Astrocyte (in vitro differentiated cells and primary cell): Measurements from ENCODE around the gene KRT36. TPM values are rescaled to one million over a fixed set of nuclear protein-coding genes. Genes with fewer than 3 reads are reported as not detected.

Experiments
- DNase-seq: peaks from one replicate; pipeline ENCODE4 v3.0.0-alpha.2; 2010; ENCODE audit warnings: low read depth
- FAIRE-seq: peaks from 2 replicates; lab custom pipeline; 2011; peaks lifted over from hg19 to GRCh38; lab: Jason Lieb, UNC
- H2AFZ ChIP-seq: 2 replicates; pipeline ENCODE4 v1.6.0; 2012; ENCODE audit warnings: low read depth, low read length, inconsistent platforms
- H3K27ac ChIP-seq: 2 replicates; pipeline ENCODE4 v1.5.1; 2011; ENCODE audit warnings: low read depth, low read length, inconsistent platforms
- H3K27me3 ChIP-seq: 2 replicates; pipeline ENCODE4 v1.6.0; 2011; ENCODE audit warnings: low read length, inconsistent platforms; ENCODE audit not compliant: insufficient read depth
- H3K36me3 ChIP-seq: 2 replicates; pipeline ENCODE4 v1.5.1; 2011; ENCODE audit warnings: low read length, inconsistent platforms; ENCODE audit not compliant: insufficient read depth
- H3K4me1 ChIP-seq: 2 replicates; pipeline ENCODE4 v1.5.1; 2011; ENCODE audit warnings: low read length, inconsistent platforms; ENCODE audit not compliant: insufficient read depth
- H3K4me2 ChIP-seq: 2 replicates; pipeline ENCODE4 v1.6.0; 2012; ENCODE audit warnings: low read length, inconsistent platforms
- H3K4me3 ChIP-seq: 2 replicates; pipeline ENCODE4 v1.5.1; 2011; ENCODE audit warnings: low read depth, mild to moderate bottlenecking, low read length, inconsistent platforms; ENCODE audit not compliant: insufficient read depth
- H3K79me2 ChIP-seq: 2 replicates; pipeline ENCODE4 v1.6.0; 2012; ENCODE audit warnings: mild to moderate bottlenecking, low read length, inconsistent platforms; ENCODE audit not compliant: insufficient read depth
- H3K9ac ChIP-seq: 2 replicates; pipeline ENCODE4 v1.6.0; 2012; ENCODE audit warnings: mild to moderate bottlenecking, low read length, inconsistent platforms
- H3K9me3 ChIP-seq: 2 replicates; pipeline ENCODE4 v1.5.1; 2012; ENCODE audit warnings: low read depth, mild to moderate bottlenecking, low read length, inconsistent platforms; ENCODE audit not compliant: insufficient read depth
- H4K20me1 ChIP-seq: 2 replicates; pipeline ENCODE4 v1.6.0; 2012; ENCODE audit warnings: low read length, inconsistent platforms; ENCODE audit not compliant: insufficient read depth
- H3K27ac Mint-ChIP-seq: one replicate; pipeline ENCODE4 v1.8.0; 2021; ENCODE audit warnings: mild to moderate bottlenecking, mixed read lengths; ENCODE audit not compliant: unreplicated experiment
- H3K27me3 Mint-ChIP-seq: one replicate; pipeline ENCODE4 v1.8.0; 2021; ENCODE audit warnings: low read depth, mixed read lengths; ENCODE audit not compliant: unreplicated experiment
- H3K36me3 Mint-ChIP-seq: one replicate; pipeline ENCODE4 v1.8.0; 2021; ENCODE audit warnings: low read depth, mixed read lengths; ENCODE audit not compliant: unreplicated experiment
- H3K4me1 Mint-ChIP-seq: one replicate; pipeline ENCODE4 v1.8.0; 2021; ENCODE audit warnings: low read depth, mixed read lengths; ENCODE audit not compliant: unreplicated experiment
- H3K4me3 Mint-ChIP-seq: one replicate; pipeline ENCODE4 v1.8.0; 2021; ENCODE audit warnings: mild to moderate bottlenecking, moderate library complexity, mixed read lengths; ENCODE audit not compliant: unreplicated experiment
- H3K9me3 Mint-ChIP-seq: one replicate; pipeline ENCODE4 v1.8.0; 2021; ENCODE audit warnings: mild to moderate bottlenecking, mixed read lengths; ENCODE audit not compliant: unreplicated experiment
- CTCF ChIP-seq: IDR thresholded peaks from 2 replicates; pipeline ENCODE4 v1.5.1; 2011; ENCODE audit warnings: low read depth, mild to moderate bottlenecking, inconsistent platforms, low read length, moderate library complexity; ENCODE audit not compliant: insufficient read depth
- EZH2 ChIP-seq: IDR thresholded peaks from 2 replicates; pipeline ENCODE4 v1.6.1; 2012; ENCODE audit warnings: mild to moderate bottlenecking, low read length, inconsistent platforms; ENCODE audit not compliant: insufficient read depth
- total RNA-seq: library from RNA; stranded (reverse); gene quantifications from 2 replicates; pipeline ENCODE4 v1.2.1, GENCODE V29; 2021

The KRT36 gene
- total RNA-seq, 1 donor from 2014 or later: not detected

- FAIRE-seq: no peak
- H2AFZ ChIP-seq: no peak overlapping the region
- peaks cover 43% of the 10 kb centered on the region for H3K4me1 ChIP-seq
- H4K20me1 ChIP-seq: no peaks in the 10 kb centered on the region
- H3K27me3 ChIP-seq: no peaks in the 10 kb centered on the region
- H3K27ac ChIP-seq: no peak overlapping the region
- Mint-ChIP-seq H3K27ac (no peak overlapping the region), H3K36me3 (no peaks in the 10 kb centered on the region), H3K27me3 (peaks cover 8% of the 10 kb centered on the region), H3K9me3 (no peaks in the 10 kb centered on the region), H3K4me3 (no peak overlapping the region), H3K4me1 (peaks cover 9% of the 10 kb centered on the region)
- no peak overlapping the region for H3K4me2 ChIP-seq
- no peak for DNase-seq
- TF ChIP-seq EZH2 (no peak), CTCF (no peak)
- no peak overlapping the region for H3K4me3 ChIP-seq
- peaks cover 12% of the 10 kb centered on the region for H3K79me2 ChIP-seq
- no peak overlapping the region for H3K9ac ChIP-seq
- no peaks in the 10 kb centered on the region for H3K9me3 ChIP-seq
- no peaks in the 10 kb centered on the region for H3K36me3 ChIP-seq
Measured at GRCh38 chr17:41523225-41523593, 33.5 kb upstream of the KRT36 start.

GRCh38 chr17:41522301-41523224, 32.9 kb upstream of the KRT36 start:
- Histone ChIP-seq H3K27ac (peak overlapping the region; percentile 81), H3K9me3 (no peaks in the 10 kb centered on the region), H2AFZ (no peak overlapping the region), H4K20me1 (no peaks in the 10 kb centered on the region), H3K4me2 (peak overlapping the region; percentile 51), H3K79me2 (peaks cover 10% of the 10 kb centered on the region), H3K27me3 (no peaks in the 10 kb centered on the region), H3K9ac (peak overlapping the region; percentile 58), H3K36me3 (no peaks in the 10 kb centered on the region), H3K4me3 (no peak overlapping the region), H3K4me1 (peaks cover 42% of the 10 kb centered on the region)
- peaks cover 8% of the 10 kb centered on the region for H3K27me3 Mint-ChIP-seq
- H3K27ac Mint-ChIP-seq: peak overlapping the region; percentile 75
- H3K9me3 Mint-ChIP-seq: no peaks in the 10 kb centered on the region
- H3K4me3 Mint-ChIP-seq: no peak overlapping the region
- TF ChIP-seq CTCF (no peak), EZH2 (no peak)
- peak; percentile 13 for FAIRE-seq
- H3K4me1 Mint-ChIP-seq: peaks cover 9% of the 10 kb centered on the region
- DNase-seq: no peak
- H3K36me3 Mint-ChIP-seq: no peaks in the 10 kb centered on the region
